GM12873 (cell line): ENCODE measurements around the gene ALCAM.

ENCODE experiments used
- CTCF ChIP-seq: IDR thresholded peaks from 2 replicates; pipeline ENCODE4 v1.5.1; 2012; ENCODE audit warnings: low read depth, mild to moderate bottlenecking, moderate library complexity, low read length, control low read depth; ENCODE audit not compliant: insufficient read depth; ENCODE audit errors: missing control alignments

ALCAM gene

GRCh38 chr3:105409364-105409763, 42.7 kb downstream of the ALCAM start:
- no peak for TF ChIP-seq CTCF

- no peak for TF ChIP-seq CTCF
Measured at GRCh38 chr3:105413343-105413887, 46.7 kb downstream of the ALCAM start.

GRCh38 chr3:105414841-105415240, 48.1 kb downstream of the ALCAM start:
- no peak for TF ChIP-seq CTCF

- no peak for TF ChIP-seq CTCF
Measured at GRCh38 chr3:105415951-105416350, 49.2 kb downstream of the ALCAM start.

GRCh38 chr3:105417525-105418289, 51.0 kb downstream of the ALCAM start:
- TF ChIP-seq CTCF, result no peak

GRCh38 chr3:105422645-105423044, 55.9 kb downstream of the ALCAM start:
- TF ChIP-seq CTCF, result no peak

- TF ChIP-seq CTCF, result no peak
Measured at GRCh38 chr3:105423397-105423796, 56.7 kb downstream of the ALCAM start.
